ENCODE data around the gene HIF1AN. TPM values are rescaled to one million over a fixed set of nuclear protein-coding genes. Genes with fewer than 3 reads are reported as not detected.

Gene HIF1AN
- total RNA-seq, 1 donor from 2014 or later = 62.9 TPM

GRCh38 chr10:100520811-100521210 lies 14.9 kb upstream of the HIF1AN start:
- DNase-seq (ENCODE audit: extremely low spot score, unreplicated experiment) = no peak
- no peak for TF ChIP-seq CTCF (conservative IDR thresholded peaks at IDR 0.05)
- Mint-ChIP-seq H3K27ac (no peak overlapping the region), H3K27me3 (peaks cover 24% of the 10 kb centered on the region), H3K4me3 (no peak overlapping the region), H3K9me3 (no peaks in the 10 kb centered on the region), H3K36me3 (peaks cover 4% of the 10 kb centered on the region), H3K4me1 (ENCODE audit: unreplicated experiment) (peaks cover 9% of the 10 kb centered on the region)

GRCh38 chr10:100522107-100522801 lies 13.5 kb upstream of the HIF1AN start:
- H3K4me1 Mint-ChIP-seq (ENCODE audit: unreplicated experiment) = peaks cover 9% of the 10 kb centered on the region
- peaks cover 14% of the 10 kb centered on the region for H3K36me3 Mint-ChIP-seq
- TF ChIP-seq CTCF (conservative IDR thresholded peaks at IDR 0.05) = no peak
- H3K9me3 Mint-ChIP-seq = no peaks in the 10 kb centered on the region
- no peak for DNase-seq (ENCODE audit: extremely low spot score, unreplicated experiment)
- no peak overlapping the region for H3K27ac Mint-ChIP-seq
- peaks cover 24% of the 10 kb centered on the region for H3K27me3 Mint-ChIP-seq
- no peak overlapping the region for H3K4me3 Mint-ChIP-seq

GRCh38 chr10:100522945-100523344 lies 12.8 kb upstream of the HIF1AN start:
- Mint-ChIP-seq H3K9me3 (no peaks in the 10 kb centered on the region), H3K27ac (no peak overlapping the region), H3K27me3 (peaks cover 24% of the 10 kb centered on the region), H3K36me3 (peaks cover 14% of the 10 kb centered on the region), H3K4me1 (ENCODE audit: unreplicated experiment) (peaks cover 9% of the 10 kb centered on the region), H3K4me3 (no peak overlapping the region)
- DNase-seq (ENCODE audit: extremely low spot score, unreplicated experiment) = no peak
- no peak for TF ChIP-seq CTCF (conservative IDR thresholded peaks at IDR 0.05)

GRCh38 chr10:100524206-100524605 lies 11.5 kb upstream of the HIF1AN start:
- peaks cover 7% of the 10 kb centered on the region for H3K4me1 Mint-ChIP-seq (ENCODE audit: unreplicated experiment)
- H3K4me3 Mint-ChIP-seq = no peak overlapping the region
- peaks cover 16% of the 10 kb centered on the region for H3K27me3 Mint-ChIP-seq
- H3K9me3 Mint-ChIP-seq = no peaks in the 10 kb centered on the region
- no peak overlapping the region for H3K27ac Mint-ChIP-seq
- peaks cover 14% of the 10 kb centered on the region for H3K36me3 Mint-ChIP-seq
- no peak for TF ChIP-seq CTCF (conservative IDR thresholded peaks at IDR 0.05)
- DNase-seq (ENCODE audit: extremely low spot score, unreplicated experiment) = no peak

- H3K4me1 Mint-ChIP-seq (ENCODE audit: unreplicated experiment) = peaks cover 6% of the 10 kb centered on the region
- peaks cover 14% of the 10 kb centered on the region for H3K36me3 Mint-ChIP-seq
- no peaks in the 10 kb centered on the region for H3K9me3 Mint-ChIP-seq
- TF ChIP-seq CTCF (conservative IDR thresholded peaks at IDR 0.05) = peak; percentile 37
- DNase-seq (ENCODE audit: extremely low spot score, unreplicated experiment) = no peak
- H3K4me3 Mint-ChIP-seq = no peak overlapping the region
- no peak overlapping the region for H3K27ac Mint-ChIP-seq
- H3K27me3 Mint-ChIP-seq = peaks cover 13% of the 10 kb centered on the region
These were observed 11.1 kb upstream of the HIF1AN start for GRCh38 chr10:100524638-100525037.
